HG03565 (cell line): ENCODE results near the gene IDI2.

Experiments used
- ATAC-seq: cut with Tn5 transposase; IDR thresholded peaks from one replicate; pipeline ENCODE4 v1.9.1; 2021; ENCODE audit warnings: mild to moderate bottlenecking, moderate library complexity; ENCODE audit not compliant: unreplicated experiment

The IDI2 gene

GRCh38 chr10:985361-985760 is 40.3 kb downstream of the IDI2 start:
- no peak for ATAC-seq

DNA sequence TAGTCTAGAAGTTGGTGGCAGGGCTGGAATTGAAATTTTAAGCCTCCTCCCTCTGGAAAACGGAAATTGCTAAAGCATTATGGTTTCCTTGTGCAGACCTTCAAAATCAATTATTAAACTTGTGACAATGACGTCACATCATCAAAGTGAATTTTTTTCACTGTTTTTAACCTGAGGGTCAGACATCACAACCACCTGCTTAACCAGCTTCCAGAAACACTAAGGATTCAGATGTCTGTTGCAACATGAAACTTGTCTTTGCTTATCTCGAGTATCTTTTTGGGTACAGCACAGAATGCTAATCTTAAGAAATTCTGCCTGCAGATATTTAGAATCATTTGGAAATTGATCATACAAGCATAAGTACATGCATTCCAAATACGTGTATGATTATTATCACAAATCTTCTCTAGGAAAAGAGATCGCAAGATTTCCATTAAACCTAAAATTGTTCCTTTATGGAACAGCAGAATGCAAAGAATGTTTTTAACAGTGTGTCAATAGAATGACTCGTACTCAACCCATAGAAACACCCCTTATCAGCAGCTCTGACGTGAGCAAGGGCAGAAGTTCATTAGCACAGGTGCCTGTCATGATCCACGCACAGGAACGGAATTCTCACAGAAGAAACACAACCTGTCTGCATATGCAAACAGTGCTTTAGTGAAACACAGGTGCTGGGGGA is 41.5 kb downstream of the IDI2 start:
- ATAC-seq: no peak

GRCh38 chr10:983401-983800 is 42.3 kb downstream of the IDI2 start:
- ATAC-seq: no peak

DNA sequence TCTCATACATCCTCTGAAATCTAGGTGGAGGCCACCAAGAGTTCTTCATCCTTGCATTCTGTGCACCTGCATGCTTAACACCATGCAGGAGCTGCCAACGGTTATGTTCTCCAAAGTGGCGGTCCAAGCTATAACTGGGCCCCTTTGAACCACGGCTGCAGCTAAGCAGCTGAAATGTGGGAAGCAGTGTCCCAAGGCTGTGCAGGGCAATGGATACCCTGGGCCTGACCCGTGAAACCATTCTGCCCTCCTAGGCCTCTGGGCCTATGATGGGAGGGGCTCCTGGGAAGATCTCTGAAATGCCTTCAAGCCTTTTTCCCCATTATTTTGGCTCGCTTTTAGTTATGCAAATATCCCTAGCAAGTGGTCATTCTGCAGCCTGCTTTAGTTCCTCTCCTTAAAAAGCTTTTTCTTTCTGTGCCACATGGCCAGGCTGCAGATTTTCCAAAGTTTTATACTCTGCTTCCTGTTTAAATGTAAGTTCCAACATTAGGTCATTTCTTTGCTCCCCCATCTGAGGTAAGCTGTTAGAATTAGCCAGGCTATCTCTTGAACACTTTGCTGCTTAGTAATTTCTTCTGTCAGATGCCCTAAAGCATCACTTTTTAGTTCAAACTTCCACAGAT is 45.1 kb downstream of the IDI2 start:
- ATAC-seq: no peak

GRCh38 chr10:978826-979421 is 46.7 kb downstream of the IDI2 start:
- ATAC-seq: no peak

- ATAC-seq: no peak
Measured at GRCh38 chr10:976316-976715, 49.3 kb downstream of the IDI2 start.

GRCh38 chr10:974785-975074 is 50.9 kb downstream of the IDI2 start:
- no peak for ATAC-seq

DNA sequence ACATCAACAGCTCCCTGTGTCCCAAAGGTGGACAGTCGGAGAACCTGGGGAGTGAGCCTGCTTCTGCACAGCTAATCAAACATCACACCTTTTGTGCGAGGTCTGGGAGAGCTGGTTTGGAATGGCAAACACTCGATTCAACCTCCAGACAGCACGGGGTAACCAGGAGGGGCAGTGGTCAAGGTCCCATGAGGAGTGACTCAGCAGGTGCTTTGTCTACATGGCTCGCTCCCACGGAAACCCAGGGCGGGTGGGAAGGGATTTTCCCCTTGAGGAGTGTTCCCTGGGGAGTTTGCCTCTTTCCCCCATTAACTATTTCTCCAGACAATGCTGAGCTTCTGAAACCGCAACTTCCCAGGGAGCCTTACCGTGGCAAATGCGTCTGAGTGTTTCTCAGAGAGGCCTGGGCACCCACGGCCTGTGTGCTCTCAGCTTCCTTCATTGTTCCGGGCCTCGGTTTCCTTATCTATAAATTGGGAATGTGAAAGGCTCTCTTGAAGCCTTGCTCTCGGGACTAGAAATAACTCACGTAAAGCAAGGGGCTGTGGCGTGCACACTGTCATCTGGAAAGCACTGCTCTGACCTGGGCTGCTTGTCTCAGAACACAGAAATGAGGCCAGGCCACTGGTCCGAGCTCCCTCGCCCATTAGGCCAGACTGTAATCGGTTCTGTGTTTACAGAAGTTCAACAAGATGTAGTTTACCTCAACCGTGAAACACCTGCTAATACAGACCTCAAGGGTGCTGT is 51.4 kb downstream of the IDI2 start:
- ATAC-seq: no peak

DNA sequence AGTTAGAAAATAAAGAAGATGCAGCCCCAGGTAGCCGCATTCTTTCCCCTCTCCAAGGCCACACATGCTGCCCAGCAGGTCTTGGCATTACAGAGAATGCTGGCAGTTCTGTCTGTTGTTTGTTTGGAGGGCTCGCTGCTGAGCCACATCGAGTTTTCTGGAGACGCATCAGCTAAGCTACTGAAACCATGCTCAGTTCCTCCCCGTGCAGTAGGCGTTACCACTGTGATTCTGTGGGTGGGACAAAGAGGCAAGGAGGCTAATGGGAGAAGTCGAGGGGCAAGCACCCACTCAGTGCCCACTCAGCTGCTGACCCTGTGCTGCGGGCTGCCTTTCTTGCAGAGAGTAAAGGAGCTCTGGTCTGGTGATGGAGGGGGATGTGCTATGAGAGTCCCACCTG is 52.9 kb downstream of the IDI2 start:
- ATAC-seq: no peak

GRCh38 chr10:971613-972012 is 54.0 kb downstream of the IDI2 start:
- no peak for ATAC-seq

DNA sequence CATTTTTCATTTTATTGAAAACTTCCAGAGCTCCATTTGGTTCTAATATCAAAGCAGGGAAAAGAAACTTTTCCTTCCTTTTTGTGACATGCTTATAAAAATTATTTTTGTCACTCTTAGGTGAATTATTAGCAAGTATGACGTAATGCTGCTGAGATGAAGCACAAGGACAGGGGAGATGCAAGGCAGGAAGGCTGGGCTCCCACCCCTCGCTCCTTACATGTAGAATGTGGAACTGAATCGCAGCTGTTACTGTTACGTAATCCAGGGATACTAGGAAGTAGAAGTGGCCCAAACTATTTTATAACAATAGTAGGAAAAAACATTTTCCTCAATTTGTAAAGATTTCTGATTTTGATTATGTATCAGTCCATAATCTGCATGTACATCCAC is 54.5 kb downstream of the IDI2 start:
- no peak for ATAC-seq

- ATAC-seq: no peak
Measured at GRCh38 chr10:970311-971149, 55.1 kb downstream of the IDI2 start.

DNA sequence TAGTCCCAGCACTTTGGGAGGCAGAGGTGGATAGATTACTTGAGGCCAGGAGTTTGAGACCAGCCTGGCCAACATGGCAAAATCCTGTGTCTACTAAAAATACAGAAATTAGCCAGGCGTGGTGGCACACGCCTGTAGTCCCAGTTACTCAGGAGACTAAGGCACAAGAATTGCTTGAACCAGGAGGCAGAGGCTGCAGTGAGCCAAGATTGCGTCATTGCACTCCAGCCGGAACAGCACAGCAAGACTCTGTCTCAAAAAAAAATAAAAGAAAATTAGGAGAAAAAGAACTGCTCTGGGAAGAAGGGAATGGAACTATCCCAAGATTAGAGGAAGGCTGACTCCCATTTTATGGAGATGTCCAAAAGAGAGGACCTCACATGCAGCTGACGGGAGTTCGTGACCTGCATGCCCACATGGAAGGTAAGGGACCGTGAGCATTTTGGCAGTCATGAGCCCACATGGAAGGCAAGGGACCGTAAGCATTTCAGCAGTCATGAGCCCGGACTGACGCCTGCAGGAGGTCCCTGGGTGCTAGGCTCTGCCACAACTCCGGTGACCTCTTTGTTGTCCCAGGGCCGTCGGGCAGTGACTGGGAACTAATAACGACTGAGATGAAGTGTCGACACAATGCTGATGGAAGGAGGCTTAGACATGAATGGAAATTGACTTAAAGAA is 56.0 kb downstream of the IDI2 start:
- ATAC-seq: no peak
